ENCODE measurements around the gene GLT1D1. TPM values are rescaled to one million over a fixed set of nuclear protein-coding genes. Genes with fewer than 3 reads are reported as not detected.

GLT1D1 gene
- polyA plus RNA-seq, 1 of the 3 experiments (the other 2 are of a cell fraction) = 0.05 TPM

DNA sequence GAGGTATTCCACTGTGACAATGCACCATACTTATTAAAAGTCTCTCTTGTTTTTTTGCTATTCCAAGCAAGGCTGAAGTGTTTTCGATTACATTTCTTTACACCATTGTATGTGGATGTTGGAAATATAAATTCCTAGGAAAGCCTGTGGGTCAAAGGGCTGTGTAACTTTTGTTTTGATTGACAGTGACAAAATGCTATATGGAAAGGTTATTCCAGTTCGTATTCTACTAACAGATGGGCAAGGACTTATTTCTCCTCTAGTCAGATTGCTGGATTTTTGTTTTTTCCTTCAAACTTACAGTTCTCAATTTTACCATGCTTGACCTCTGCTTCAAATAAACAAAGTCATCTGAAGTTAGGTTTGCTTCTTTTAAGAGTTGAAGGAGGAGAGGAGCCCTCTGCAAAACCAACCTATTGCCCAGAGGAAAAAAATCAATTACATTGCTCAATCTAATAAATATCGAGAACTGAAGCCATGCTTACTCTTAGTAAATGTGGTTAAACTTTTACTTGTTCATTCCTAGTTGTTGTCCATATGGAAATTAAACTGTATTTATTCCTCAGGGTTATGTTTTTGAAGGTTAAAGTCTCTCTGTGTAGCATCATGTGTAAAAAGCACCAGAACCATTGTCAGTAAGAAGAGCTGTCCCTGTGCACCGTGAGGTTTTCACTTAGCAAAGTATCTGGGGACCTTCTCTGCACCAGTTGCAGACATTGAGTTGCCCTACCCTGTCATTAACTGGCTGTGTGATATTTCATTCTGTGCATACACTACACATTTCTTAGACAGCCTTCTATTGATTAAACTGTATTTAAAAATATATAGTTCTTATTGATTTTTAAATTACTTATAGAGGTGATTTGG lies 26.9 kb downstream of the GLT1D1 start:
- no peak for TF ChIP-seq TEAD4 (IDR thresholded peaks at IDR 0.05; ENCODE audit: borderline replicate concordance, insufficient read depth)
- TF ChIP-seq, protein P1, sequence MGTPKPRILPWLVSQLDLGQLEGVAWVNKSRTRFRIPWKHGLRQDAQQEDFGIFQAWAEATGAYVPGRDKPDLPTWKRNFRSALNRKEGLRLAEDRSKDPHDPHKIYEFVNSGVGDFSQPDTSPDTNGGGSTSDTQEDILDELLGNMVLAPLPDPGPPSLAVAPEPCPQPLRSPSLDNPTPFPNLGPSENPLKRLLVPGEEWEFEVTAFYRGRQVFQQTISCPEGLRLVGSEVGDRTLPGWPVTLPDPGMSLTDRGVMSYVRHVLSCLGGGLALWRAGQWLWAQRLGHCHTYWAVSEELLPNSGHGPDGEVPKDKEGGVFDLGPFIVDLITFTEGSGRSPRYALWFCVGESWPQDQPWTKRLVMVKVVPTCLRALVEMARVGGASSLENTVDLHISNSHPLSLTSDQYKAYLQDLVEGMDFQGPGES (IDR thresholded peaks at IDR 0.05; ENCODE audit: low read depth, low read length) = no peak
- no peak for TF ChIP-seq RCOR1 (IDR thresholded peaks at IDR 0.05; ENCODE audit: low read length)
- TF ChIP-seq RFX5 (IDR thresholded peaks at IDR 0.05; ENCODE audit: low read length) = no peak
- TF ChIP-seq SIN3A (IDR thresholded peaks at IDR 0.05; ENCODE audit: borderline replicate concordance, low read depth, low read length) = no peak
- no peak for TF ChIP-seq SMC3 (IDR thresholded peaks at IDR 0.05; ENCODE audit: low read depth, low read length)
- TF ChIP-seq, protein P2, sequence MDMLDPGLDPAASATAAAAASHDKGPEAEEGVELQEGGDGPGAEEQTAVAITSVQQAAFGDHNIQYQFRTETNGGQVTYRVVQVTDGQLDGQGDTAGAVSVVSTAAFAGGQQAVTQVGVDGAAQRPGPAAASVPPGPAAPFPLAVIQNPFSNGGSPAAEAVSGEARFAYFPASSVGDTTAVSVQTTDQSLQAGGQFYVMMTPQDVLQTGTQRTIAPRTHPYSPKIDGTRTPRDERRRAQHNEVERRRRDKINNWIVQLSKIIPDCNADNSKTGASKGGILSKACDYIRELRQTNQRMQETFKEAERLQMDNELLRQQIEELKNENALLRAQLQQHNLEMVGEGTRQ (IDR thresholded peaks at IDR 0.05; ENCODE audit: borderline replicate concordance, low read depth, low read length) = no peak
- TF ChIP-seq, protein P3, sequence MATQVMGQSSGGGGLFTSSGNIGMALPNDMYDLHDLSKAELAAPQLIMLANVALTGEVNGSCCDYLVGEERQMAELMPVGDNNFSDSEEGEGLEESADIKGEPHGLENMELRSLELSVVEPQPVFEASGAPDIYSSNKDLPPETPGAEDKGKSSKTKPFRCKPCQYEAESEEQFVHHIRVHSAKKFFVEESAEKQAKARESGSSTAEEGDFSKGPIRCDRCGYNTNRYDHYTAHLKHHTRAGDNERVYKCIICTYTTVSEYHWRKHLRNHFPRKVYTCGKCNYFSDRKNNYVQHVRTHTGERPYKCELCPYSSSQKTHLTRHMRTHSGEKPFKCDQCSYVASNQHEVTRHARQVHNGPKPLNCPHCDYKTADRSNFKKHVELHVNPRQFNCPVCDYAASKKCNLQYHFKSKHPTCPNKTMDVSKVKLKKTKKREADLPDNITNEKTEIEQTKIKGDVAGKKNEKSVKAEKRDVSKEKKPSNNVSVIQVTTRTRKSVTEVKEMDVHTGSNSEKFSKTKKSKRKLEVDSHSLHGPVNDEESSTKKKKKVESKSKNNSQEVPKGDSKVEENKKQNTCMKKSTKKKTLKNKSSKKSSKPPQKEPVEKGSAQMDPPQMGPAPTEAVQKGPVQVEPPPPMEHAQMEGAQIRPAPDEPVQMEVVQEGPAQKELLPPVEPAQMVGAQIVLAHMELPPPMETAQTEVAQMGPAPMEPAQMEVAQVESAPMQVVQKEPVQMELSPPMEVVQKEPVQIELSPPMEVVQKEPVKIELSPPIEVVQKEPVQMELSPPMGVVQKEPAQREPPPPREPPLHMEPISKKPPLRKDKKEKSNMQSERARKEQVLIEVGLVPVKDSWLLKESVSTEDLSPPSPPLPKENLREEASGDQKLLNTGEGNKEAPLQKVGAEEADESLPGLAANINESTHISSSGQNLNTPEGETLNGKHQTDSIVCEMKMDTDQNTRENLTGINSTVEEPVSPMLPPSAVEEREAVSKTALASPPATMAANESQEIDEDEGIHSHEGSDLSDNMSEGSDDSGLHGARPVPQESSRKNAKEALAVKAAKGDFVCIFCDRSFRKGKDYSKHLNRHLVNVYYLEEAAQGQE (IDR thresholded peaks at IDR 0.05; ENCODE audit: low read depth, low read length) = no peak
- TF ChIP-seq TCF12 (IDR thresholded peaks at IDR 0.05) = no peak
- no peak for TF ChIP-seq NFIC (IDR thresholded peaks at IDR 0.05; ENCODE audit: borderline replicate concordance)
- TF ChIP-seq JUND (IDR thresholded peaks at IDR 0.05) = no peak
- no peak for TF ChIP-seq FOXJ3 (CRISPR knock-in tag; IDR thresholded peaks at IDR 0.05)
- TF ChIP-seq, protein P4, sequence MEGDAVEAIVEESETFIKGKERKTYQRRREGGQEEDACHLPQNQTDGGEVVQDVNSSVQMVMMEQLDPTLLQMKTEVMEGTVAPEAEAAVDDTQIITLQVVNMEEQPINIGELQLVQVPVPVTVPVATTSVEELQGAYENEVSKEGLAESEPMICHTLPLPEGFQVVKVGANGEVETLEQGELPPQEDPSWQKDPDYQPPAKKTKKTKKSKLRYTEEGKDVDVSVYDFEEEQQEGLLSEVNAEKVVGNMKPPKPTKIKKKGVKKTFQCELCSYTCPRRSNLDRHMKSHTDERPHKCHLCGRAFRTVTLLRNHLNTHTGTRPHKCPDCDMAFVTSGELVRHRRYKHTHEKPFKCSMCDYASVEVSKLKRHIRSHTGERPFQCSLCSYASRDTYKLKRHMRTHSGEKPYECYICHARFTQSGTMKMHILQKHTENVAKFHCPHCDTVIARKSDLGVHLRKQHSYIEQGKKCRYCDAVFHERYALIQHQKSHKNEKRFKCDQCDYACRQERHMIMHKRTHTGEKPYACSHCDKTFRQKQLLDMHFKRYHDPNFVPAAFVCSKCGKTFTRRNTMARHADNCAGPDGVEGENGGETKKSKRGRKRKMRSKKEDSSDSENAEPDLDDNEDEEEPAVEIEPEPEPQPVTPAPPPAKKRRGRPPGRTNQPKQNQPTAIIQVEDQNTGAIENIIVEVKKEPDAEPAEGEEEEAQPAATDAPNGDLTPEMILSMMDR (IDR thresholded peaks at IDR 0.05) = no peak
- H3K4me1 ChIP-seq (ENCODE audit: control insufficient read depth in 1 of 2, insufficient read depth in 2 of 2, low read depth in 1 of 2, low read length in 1 of 2) = no peaks in the 10 kb centered on the region
- H3K9me3 ChIP-seq = no peaks in the 10 kb centered on the region
- H3K27me3 ChIP-seq (ENCODE audit: insufficient read depth) = no peaks in the 10 kb centered on the region
- H3K4me3 ChIP-seq (ENCODE audit: low read depth in 2 of 2, low read length in 1 of 2) = no peak overlapping the region
- no peaks in the 10 kb centered on the region for H3K79me2 ChIP-seq (ENCODE audit: insufficient read depth)
- ChIA-PET CTCF (no interaction called here), POLR2A (interaction anchor here (0.6 kb wide), 1 partner anchor 11 kb away, joined by 3 read pairs; no protein-coding TSS in a partner anchor)
- H2AFZ ChIP-seq (ENCODE audit: low read depth) = no peak overlapping the region
- DNase-seq = no peak
- H3K36me3 ChIP-seq (replicated peaks in 1 of 2; ENCODE audit: control insufficient read depth in 1 of 2, insufficient read depth in 2 of 2, low read length in 1 of 2) = no peaks in the 10 kb centered on the region
- no peaks in the 10 kb centered on the region for H4K20me1 ChIP-seq (ENCODE audit: insufficient read depth)
- no peaks in the 10 kb centered on the region for H3K9me2 ChIP-seq
- H3F3A ChIP-seq (replicated peaks; ENCODE audit: insufficient read depth) = no peaks in the 10 kb centered on the region
- 11% methylated on average over 4 of the region's 4 CpGs for WGBS (ENCODE audit: low lambda C conversion rate)
- H3K4me2 ChIP-seq = no peak overlapping the region
- H3K9ac ChIP-seq = no peak overlapping the region
- H3K27ac ChIP-seq (ENCODE audit: low read depth in 2 of 2, low read length in 1 of 2) = no peak overlapping the region
